Measurements from ENCODE around the gene CNTNAP2.

DNA sequence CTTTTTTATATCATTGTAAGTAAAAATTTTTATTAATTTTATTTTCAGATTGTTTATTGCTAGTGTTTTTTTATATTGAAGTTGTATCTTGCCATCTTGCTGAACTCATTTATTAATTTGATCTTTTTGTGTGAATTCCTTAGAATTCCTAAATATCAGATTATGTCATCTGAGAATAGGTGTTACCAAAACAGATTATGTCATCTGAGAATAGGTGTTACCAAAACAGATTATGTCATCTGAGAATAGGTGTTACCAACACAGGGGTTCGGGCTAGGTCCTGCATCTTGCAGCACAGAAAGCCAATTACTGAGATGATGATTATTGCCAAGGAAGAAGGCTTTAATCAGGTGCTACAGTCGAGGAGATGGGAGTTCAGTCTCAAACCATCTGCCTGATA, 383.4 kb downstream of the CNTNAP2 start:
- TF ChIP-seq, protein P1, sequence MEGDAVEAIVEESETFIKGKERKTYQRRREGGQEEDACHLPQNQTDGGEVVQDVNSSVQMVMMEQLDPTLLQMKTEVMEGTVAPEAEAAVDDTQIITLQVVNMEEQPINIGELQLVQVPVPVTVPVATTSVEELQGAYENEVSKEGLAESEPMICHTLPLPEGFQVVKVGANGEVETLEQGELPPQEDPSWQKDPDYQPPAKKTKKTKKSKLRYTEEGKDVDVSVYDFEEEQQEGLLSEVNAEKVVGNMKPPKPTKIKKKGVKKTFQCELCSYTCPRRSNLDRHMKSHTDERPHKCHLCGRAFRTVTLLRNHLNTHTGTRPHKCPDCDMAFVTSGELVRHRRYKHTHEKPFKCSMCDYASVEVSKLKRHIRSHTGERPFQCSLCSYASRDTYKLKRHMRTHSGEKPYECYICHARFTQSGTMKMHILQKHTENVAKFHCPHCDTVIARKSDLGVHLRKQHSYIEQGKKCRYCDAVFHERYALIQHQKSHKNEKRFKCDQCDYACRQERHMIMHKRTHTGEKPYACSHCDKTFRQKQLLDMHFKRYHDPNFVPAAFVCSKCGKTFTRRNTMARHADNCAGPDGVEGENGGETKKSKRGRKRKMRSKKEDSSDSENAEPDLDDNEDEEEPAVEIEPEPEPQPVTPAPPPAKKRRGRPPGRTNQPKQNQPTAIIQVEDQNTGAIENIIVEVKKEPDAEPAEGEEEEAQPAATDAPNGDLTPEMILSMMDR (IDR thresholded peaks at IDR 0.05), result no peak
- TF ChIP-seq EP300 (IDR thresholded peaks at IDR 0.05) (no peak), POLR2AphosphoS5 (IDR thresholded peaks at IDR 0.05) (no peak), POLR2A (IDR thresholded peaks at IDR 0.05) (no peak)
